NAMALWA (cell line): ENCODE results near the gene LGALS8.
"Not testable (repeated sequence)": the region's sequence is repeated elsewhere in the genome, so short reads cannot be mapped to it uniquely, and the experiment has no call there.

Experiments used
- DNase-seq: peaks from one replicate; pipeline ENCODE4 v3.0.0-alpha.2; 2015; ENCODE audit warnings: low spot score

Gene LGALS8

DNA sequence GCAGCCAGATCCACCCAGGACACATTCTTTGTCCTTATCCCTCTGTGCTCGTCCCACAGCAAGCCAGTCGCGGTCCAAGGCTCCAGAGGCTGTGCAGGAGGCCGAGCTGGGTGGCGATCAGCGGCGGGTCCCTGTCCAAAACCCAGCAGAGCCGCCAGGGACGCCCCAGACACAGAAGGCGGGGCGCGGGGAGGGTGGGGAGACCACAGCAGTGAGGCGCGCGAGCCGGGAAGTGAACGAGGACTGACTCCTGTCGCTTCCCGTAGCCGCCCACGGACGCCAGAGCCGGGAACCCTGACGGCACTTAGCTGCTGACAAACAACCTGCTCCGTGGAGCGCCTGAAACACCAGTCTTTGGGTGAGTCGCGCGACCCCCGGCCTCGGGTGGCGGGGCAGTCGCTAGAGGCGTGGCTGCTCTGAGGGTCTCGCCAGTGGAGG lies at the start of gene LGALS8:
Gene LGALS8, plus strand, starts transcription at position 279 of the 438 bp plus-strand sequence. CDS start 2,089 bp downstream, outside the sequence.
- no peak for DNase-seq

DNA sequence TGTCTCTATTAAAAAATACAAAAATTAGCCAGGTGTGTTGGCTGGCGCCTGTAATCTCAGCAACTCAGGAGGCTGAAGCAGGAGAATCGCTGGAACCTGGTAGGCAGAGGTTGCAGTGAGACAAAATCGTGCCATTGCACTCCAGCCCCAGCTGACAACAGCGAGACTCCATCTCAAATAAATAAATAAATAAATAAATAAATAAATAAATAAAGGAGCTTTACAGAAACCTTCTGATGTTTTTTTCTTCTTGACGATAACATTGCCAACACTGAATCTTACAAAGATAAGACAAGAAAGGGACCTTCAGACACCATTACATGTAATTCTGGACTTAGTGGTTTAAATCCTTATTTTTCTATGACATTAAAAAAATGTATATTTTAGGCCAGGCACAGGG lies 47.8 kb upstream of the LGALS8 start:
- no peak for DNase-seq

DNA sequence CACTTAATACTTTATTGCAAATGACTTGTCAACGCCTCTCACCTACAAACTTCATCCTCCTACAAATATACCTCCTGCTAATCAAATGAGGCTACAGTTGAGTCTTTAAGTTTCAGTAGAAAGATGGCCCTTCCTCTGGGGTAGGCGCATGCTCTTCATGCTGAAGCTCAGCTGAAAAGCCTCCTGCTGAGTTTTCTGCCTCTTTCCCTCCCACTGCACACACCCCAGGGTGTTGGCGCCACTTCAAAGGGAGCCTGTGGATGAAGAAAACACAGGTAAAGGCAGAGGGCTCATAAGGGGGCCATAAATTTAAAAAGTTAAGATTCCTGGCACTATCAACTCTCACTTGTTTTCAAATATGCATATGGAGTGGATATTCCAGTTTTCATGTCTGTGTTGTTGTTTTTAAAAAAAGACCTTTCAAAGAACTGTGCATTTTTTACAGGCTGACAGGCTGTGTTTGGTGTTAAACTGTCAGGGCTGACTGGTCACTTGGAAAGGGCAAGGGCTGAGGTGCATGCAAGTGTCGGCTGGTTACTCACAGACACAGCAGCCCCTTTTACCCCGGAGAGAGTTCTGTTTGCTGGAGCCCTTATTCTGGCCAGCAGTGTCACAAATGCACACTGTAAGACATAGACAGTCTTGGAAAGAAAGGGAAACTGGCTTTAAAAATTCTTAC lies 42.9 kb upstream of the LGALS8 start:
- no peak for DNase-seq

DNA sequence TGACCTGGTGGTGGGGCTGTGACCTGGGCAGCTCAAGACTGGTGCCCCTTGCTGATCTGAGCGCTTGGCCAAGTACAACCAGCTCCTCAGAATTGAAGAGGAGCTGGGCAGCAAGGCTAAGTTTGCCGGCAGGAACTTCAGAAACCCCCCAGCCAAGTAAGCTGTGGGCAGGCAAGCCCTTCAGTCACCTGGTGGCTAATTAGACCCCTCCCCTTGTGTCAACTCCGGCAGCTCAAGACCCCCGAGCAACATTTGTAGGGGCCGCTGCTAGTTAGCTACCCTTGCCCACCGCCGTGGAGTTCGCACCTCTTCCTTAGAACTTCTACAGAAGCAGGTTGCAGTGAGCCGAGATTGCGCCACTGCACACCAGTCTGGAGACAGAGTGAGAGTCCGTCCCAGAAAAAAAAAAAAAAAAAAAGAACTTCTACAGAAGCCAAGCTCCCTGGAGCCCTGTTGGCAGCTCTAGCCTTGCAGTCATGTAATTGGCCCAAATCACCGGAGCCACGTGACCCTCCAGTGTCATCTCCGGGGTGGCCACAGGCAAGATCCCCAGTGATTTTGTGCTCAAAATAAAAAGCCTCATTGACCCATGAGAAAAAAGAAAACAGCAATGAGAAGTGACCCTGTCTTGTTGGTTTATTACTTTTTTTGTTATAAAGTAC lies 39.3 kb upstream of the LGALS8 start:
- no peak for DNase-seq

DNA sequence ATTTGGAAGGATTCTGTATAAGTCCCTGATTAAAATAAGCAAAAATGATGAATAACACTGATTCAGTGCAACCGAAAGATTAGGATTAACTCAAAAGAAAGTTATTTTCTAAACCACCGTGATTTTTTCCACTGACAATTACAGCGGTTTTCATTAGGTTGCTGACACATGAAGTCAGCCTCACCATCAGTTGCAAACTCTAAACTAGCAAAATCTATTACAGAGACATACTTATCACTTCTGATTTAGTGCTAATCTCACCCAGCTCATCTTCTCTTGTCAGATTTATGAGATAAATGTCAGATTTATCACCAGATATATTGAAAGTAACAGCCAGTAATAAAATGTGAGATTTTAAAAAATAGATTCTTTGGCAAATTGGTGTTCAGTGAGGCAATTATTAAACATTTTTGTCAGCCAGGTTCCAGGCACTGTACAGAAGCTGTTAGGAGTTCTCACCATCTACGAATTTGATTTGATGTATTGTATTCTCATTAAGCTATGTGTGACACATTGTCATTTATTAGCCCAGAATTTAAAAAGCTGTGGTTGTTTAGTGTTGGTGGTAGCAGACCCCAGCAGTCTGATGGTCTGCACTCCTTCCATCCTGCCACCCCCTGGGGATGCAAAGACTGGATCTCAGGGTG lies 37.3 kb upstream of the LGALS8 start:
- no peak for DNase-seq

DNA sequence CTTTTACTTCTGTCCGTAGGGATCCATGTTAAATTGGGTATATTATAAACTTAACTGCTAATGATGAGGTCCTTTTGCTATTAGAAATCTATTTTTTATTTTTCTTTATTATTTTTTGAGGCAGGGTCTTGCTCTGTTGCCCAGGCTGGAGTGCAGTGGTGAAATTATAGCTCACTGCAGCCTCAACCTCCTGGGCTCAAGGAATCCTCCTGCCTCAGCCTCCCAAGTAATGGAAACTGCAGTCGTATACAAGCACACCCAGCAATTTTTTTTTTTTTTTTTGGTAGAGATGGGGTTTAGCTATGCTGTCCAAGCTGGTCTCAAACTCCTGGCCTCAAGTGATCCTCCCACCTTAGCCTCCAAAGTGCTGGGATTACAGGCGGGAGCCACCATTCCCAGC lies 34.6 kb upstream of the LGALS8 start:
- not testable (repeated sequence) for DNase-seq

DNA sequence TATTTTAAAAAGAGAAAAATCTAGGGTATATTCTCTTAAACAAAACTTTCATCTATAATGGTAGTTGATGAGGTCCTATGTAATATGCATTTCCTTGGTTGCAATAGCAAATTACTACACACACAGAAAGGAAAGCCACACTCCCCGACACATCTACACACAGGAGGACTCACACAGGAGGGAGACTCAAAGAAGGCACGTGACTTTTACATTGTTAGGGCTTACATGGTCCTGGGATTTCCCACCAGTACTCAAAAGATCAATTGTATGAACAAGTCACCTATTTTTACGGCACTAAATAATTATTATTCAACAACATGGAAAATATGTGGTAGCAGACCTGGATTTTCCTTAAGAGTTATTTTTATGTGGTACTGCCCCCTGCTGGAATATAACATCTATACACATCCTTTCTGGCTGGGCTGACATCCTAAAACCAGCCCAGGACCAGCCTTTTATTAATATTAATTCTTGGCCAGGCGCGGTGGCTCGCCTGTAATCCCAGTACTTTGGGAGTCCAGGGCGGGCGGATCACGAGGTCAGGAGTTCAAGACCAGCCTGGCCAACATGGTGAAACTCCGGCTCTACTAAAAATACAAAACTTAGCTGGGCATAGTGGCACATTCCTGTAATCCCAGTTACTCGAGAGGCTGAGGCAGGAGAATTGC lies 33.9 kb upstream of the LGALS8 start:
- peak; percentile 57 for DNase-seq

DNA sequence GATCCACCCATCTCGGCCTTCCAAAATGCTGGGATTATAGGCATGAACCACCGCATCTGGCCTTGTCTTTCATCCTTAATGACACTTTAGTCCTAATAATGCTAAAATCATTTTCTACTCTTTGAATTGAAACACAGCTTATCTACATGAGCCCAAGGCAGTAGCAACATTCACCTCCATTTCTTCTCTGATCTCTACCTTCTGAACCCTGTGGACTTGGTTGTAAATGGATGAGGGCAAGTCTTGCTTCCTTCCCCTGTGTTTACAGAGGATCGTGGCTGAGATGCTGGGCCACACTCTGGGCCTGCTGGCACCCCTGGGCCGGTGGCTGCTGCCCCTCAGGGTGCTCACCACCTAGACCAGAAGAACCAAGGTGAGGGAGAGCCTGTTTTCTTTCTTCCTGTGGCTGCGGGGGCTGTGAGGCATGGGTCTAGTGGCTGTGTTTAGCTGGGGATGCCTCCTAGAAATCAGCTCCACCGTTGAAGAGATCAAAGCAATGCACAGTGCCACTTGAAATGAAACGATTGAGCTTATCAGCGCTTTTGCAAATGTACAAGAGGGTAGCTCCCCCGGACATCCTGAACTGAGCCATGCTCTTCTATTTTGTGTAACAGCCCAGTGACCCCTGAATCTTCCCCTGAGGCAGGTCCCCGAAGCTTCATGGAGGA lies 32.2 kb upstream of the LGALS8 start:
- no peak for DNase-seq

DNA sequence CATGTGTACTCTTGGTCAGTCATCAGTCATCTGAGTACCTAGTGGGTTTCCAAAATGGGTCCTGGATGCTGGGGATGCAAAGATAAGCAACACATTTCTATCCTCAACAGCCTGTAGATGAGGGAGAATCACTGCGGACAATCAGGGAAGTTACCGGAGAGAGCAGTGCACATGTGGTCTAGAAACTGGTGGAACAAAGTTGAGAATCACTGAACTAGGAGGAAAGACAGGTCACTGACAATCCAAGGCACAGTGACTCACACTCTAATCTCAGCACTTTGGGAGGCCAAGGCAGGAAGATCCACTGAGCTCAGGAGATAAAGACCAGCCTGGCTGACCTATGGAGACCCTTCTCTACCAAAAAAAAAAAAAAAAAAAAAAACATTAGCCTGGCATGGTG lies 31.4 kb upstream of the LGALS8 start:
- DNase-seq = no peak

DNA sequence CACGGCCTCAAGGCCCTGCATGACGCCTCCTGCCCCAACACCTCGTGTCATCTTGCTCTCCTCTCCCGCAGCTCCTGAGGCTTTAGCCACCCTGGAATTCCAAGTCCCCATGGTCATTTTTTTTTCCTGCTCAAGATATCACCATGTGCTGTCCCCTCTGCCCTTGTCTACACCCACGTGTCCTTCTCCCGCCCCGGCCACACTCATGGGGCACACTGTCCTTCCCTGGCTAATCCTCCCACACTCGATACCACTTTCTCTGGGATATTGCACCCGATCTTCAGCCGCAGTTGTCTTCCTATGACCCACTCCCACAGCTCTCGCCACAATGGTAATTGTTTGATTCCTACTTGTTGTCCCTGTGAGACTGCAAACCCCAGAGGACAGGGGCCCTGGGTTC lies 29.7 kb upstream of the LGALS8 start:
- DNase-seq = no peak

DNA sequence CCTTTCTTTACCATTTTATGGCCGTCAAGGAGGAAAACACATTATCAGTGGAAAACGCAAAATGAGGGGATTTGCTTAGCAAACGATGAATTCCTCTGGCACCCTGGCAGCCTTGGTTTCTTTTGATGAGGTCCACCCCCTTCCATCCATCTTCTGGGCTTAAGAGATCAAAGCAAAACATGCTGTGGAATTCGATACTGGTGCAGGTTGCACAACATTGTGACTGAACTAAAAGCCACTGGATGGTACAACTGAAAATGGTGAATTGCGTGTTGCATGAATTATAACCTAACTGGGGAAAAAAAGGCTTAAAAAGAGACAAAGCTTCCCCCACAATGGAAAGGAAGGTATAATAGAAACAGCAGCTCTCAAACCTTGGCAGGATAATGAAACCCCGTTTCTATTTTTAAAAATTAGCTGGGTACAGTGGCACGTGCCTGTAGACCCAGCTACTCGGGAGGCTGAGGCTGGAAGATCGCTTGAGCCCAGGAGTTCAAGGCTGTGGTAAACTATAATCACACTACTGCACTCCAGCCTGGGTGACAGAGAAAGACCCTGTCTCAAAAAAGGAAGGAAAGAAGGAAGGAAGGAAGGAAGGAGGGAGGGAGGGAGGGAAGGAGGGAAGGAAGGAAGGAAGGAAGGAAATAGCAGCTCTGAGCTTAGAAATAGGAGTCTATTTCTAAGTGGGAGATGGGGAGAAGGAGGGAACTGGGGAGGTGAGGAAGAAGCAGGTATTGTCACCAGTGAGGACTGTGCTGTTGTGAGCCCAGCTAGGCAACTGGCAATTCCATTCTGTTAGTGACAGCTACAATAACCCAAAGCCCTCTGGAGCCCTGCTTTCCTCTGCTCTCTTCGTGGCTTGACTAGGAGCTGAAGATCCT lies 29.0 kb upstream of the LGALS8 start:
- no peak for DNase-seq

DNA sequence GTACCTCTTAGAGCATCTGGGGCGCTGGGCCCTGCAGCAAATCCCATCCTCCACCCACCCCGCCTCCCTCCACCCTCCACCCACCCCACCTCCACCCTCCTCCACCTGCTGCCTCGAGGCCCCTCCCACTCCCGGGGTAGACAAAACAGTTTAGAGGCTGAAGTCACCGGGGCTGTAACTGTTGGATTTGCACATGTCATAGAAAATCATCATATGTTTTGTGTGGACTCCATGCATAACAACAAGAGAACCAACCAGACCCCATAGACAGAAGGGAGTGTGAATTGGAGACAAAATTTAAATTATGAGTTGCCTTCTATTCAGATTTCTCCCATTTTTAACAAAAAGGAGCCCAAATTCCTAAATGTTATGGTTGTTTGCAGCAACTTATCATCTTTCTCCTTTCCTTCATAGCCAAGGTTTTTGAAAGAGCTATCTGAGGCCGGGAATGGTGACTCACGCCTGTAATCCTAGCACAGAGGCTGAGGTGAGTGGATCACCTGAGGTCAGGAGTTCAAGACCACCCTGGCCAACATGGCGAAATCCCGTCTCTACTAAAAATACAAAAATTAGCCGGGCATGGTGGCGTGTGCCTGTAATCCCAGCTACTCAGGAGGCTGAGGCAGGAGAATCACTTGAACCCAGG lies 28.2 kb upstream of the LGALS8 start:
- no peak for DNase-seq

DNA sequence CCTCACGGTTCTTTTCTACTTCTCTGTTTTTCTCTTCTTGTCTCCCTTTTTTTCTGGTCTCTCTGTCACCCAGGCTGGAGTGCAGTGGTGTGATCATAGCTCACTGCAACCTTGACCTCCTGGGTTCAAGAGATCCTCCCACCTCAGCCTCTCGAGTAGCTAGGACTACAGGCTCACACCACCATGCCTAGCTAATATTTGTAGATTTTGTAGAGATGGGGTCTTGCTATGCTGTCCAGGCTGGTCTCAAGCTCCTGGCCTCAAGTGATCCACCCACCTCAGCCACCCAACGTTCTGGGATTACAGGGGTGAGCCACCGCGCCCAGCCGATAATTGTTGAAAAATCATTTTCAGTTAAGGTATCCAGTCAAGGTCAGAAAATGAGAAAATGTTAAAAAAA lies 25.9 kb upstream of the LGALS8 start:
- no peak for DNase-seq

DNA sequence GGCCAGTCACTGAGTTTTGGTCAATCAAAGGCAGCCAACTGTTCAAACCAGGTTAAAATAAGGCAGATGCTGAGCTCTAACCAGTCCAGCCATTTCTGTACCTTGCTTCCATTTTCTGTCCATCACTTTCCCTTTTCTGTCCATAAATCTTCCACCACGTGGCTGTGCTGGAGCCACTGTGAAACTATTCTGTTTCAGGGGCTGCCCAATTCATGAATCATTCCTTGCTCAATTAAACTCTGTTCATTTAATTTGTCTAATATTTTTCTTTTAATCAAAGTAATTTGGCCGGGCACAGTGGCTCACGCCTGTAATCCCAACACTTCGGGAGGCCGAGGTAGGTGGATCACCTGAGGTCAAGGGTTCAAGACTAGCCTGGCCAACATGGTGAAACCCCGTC lies 22.7 kb upstream of the LGALS8 start:
- no peak for DNase-seq

DNA sequence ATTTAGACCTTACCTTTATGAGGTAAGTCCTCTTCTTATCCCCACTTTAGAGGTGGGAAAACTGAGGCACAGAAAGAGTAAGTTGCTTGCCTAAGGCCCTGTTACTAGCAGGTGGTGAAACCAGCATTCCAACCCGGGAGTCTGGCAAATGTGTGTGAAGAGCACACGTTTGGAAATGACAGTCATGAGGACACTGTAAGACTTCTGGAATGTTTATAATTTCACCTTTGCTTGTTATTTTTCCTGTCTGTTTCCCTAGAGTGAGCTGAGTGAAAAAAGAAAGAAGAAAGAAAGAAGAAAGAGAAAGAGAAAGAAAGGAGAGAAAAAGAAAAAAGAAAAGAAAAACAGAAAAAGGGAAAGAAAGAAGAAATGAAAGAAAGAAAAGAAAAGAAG lies 21.2 kb upstream of the LGALS8 start:
- DNase-seq = no peak

DNA sequence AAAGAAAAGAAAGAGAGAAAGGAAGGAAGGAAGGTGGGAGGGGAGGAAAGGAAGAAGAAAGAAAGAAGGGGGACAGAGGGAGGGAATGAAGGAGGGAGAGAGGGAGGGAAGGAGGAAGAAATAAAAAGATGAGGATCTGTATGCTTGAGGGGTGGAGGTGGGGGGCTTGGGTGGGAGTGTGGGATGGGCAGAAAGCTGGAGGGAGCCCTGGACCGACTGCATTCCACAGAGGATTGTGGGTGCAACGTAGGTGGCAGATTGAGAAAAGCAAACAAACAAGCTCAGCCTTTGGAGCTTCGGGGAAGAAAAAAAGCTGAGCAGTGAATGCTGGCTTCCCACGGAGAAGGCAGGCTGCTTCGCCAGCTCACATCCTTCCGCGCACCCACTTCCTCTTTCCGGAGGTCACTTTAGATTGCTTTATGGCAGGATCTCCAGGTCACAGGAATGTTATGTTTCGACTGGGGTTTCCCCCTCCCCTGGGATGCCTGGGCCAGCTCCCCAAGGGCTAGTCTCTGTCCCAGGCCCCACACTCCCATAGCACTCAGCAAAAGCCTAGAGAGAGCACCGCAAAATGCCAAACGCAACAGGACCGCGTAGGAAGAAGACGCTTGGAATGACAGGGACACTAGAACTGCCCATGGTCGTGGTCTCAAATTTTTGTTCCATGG lies 20.7 kb upstream of the LGALS8 start:
- DNase-seq = no peak

DNA sequence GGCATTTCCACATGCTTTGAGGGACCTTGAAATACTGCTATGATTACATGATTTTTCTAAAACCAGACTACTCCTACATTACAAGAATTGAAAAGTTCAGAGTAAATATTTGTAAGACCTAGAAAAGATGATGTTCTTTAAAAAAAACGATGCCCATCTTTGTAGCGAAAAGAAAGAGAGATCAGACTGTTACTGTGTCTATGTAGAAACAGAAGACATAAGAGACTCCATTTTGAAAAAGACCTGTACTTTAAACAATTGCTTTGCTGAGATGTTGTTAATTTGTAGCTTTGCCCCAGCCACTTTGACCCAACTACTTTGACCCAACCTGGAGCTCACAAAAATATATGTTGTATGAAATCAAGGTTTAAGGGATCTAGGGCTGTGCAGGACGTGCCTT lies 19.4 kb upstream of the LGALS8 start:
- not testable (repeated sequence) for DNase-seq

DNA sequence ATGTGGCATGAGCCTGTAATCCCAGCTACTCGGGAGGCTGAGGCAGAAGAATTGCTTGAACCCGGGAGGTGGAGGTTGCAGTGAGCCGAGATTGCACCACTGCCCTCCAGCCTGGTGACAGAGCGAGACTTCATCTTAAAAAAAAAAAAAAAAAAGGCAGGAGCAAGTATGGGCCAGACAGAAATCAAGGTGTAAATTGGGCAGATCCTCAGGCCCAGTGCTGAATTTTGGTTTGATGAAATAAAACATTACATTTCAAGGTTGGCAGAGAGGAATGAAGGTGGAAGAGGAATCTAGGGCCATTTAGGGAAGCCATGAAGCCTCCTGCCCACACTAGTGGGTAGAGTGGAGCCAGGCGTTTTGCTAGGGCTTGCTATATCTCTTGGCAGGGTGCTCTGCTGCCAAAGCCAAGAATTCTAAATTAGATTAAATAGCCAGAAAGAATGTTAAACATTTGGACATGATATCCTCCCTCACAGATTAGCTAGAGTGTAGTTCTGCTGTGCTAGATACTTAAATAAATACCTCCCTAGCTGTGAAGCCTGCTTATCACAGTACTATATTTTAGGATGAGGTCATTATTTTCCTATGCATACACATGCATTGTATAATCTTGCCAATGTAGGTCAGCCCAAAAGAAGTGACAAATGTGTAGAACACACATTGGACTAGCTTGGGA lies 16.6 kb upstream of the LGALS8 start:
- DNase-seq = no peak

DNA sequence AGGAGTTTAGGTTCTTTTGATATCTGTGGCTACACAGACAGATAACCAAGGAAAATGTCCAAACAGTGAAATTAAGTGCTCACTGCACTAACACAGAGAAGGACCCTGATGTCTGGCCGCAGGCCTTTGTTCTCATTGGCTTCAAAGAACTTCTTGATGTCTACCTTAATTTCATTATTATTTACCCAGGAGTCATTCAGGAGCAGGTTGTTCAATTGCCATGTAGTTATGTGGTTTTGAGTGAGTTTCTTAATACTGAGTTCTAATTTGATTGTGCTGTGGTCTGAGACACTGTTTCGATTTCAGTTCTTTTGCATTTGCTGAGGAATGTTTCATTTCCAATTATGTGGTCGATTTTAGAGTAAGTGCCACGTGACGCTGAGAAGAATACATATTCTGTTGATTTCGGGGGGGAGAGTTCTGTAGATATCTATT lies 15.2 kb upstream of the LGALS8 start:
- no peak for DNase-seq

DNA sequence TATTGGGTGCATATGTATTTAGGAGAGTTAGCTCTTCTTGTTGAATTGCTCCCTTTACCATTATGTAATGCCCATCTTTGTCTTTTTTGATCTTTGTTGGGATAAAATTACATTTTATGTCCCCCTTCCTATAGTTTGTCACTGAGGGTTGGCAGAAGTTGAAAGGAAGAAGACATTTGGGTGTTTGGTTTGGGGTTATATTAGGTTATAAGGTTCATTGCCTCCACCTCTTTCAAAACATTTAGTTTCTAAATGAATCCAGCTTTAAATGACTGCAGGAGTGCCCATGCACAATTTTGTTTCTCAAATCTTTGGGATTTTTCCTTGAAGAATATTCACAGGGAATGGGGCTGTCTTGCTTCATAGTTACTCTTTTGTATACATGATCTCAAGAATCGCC lies 14.6 kb upstream of the LGALS8 start:
- no peak for DNase-seq
